Memory B cell (primary cell): ENCODE data around the gene PSPN.

Source experiments
- ATAC-seq: fragments of 150-1000 bp; cut with Tn5 transposase; 2 replicates; pipeline ENCODE4 v1.10.0; 2021; ENCODE audit warnings: low read depth, mild to moderate bottlenecking, moderate library complexity
- DNase-seq, 2 donors: peaks; one replicate each; pipeline ENCODE4 v3.0.0; 2022; ENCODE audit warnings: low spot score in 2 of 2
- H3K27ac Mint-ChIP-seq: one replicate; pipeline ENCODE4 v1.8.0; 2022; ENCODE audit warnings: mild to moderate bottlenecking, moderate library complexity, mixed read lengths
- H3K27me3 Mint-ChIP-seq: one replicate; pipeline ENCODE4 v1.8.0; 2022; ENCODE audit warnings: mixed read lengths
- H3K36me3 Mint-ChIP-seq: one replicate; pipeline ENCODE4 v1.8.0; 2022; ENCODE audit warnings: mild to moderate bottlenecking, mixed read lengths
- H3K4me1 Mint-ChIP-seq: one replicate; pipeline ENCODE4 v1.8.0; 2022; ENCODE audit warnings: mixed read lengths
- H3K4me3 Mint-ChIP-seq: one replicate; pipeline ENCODE4 v1.8.0; 2022; ENCODE audit warnings: mild to moderate bottlenecking, moderate library complexity, mixed read lengths
- H3K9me3 Mint-ChIP-seq: one replicate; pipeline ENCODE4 v1.8.0; 2022; ENCODE audit warnings: mixed read lengths

PSPN gene

GRCh38 chr19:6375411-6376010 is at the start of gene PSPN:
PSPN (minus strand) TSS chr19:6375933; CDS start chr19:6375849, 84 bp downstream.
- no peak for DNase-seq
- Mint-ChIP-seq H3K4me3 (no peak within 1 kb of the TSS), H3K27me3 (no peaks in the 10 kb centered on the region), H3K4me1 (peaks cover 10% of the 10 kb centered on the region), H3K9me3 (peaks cover 3% of the 10 kb centered on the region), H3K36me3 (peaks cover 11% of the 10 kb centered on the region), H3K27ac (peak within 1 kb of the TSS; percentile 8)
- no peak for ATAC-seq

- Mint-ChIP-seq H3K4me3 (peak overlapping the region; percentile 74), H3K27ac (peak overlapping the region; percentile 89)
These were observed 49.4 kb upstream of the PSPN start for GRCh38 chr19:6424939-6425731.

GRCh38 chr19:6424195-6424938 is 48.6 kb upstream of the PSPN start, which contains the start of gene KHSRP:
KHSRP (minus strand) TSS chr19:6424811; CDS start chr19:6424701, 110 bp downstream.
- peak in 1 of 2 donors; percentile 27 for DNase-seq
- H3K9me3 Mint-ChIP-seq = no peaks in the 10 kb centered on the region
- H3K4me1 Mint-ChIP-seq = peaks cover 23% of the 10 kb centered on the region
- no peaks in the 10 kb centered on the region for H3K36me3 Mint-ChIP-seq
- ATAC-seq = no peak
- no peaks in the 10 kb centered on the region for H3K27me3 Mint-ChIP-seq
- peak within 1 kb of the TSS; percentile 89 for H3K27ac Mint-ChIP-seq
- H3K4me3 Mint-ChIP-seq = peak within 1 kb of the TSS; percentile 86

More at GRCh38 chr19:6424939-6425731, 49.4 kb upstream of the PSPN start:
- ATAC-seq (peak; percentile 81), DNase-seq (peak; percentile 93 to 97)
- Mint-ChIP-seq H3K36me3 (no peaks in the 10 kb centered on the region), H3K4me1 (peaks cover 26% of the 10 kb centered on the region), H3K9me3 (no peaks in the 10 kb centered on the region), H3K27me3 (no peaks in the 10 kb centered on the region)

GRCh38 chr19:6423499-6424194 is 47.9 kb upstream of the PSPN start:
- H3K4me1 Mint-ChIP-seq = peaks cover 22% of the 10 kb centered on the region
- no peaks in the 10 kb centered on the region for H3K27me3 Mint-ChIP-seq
- DNase-seq = no peak
- ATAC-seq = no peak
- H3K27ac Mint-ChIP-seq = no peak overlapping the region
- H3K4me3 Mint-ChIP-seq = peak overlapping the region; percentile 86
- no peaks in the 10 kb centered on the region for H3K9me3 Mint-ChIP-seq
- peaks cover 6% of the 10 kb centered on the region for H3K36me3 Mint-ChIP-seq

- Mint-ChIP-seq H3K9me3 (no peaks in the 10 kb centered on the region), H3K27me3 (no peaks in the 10 kb centered on the region), H3K27ac (no peak overlapping the region), H3K4me3 (no peak overlapping the region), H3K36me3 (peaks cover 8% of the 10 kb centered on the region), H3K4me1 (peaks cover 22% of the 10 kb centered on the region)
- ATAC-seq = no peak
- no peak for DNase-seq
These were observed 45.6 kb upstream of the PSPN start for GRCh38 chr19:6421075-6422014.

GRCh38 chr19:6418562-6418932 is 42.8 kb upstream of the PSPN start:
- no peak overlapping the region for H3K27ac Mint-ChIP-seq
- H3K27me3 Mint-ChIP-seq = no peaks in the 10 kb centered on the region
- no peak overlapping the region for H3K4me3 Mint-ChIP-seq
- H3K4me1 Mint-ChIP-seq = peaks cover 16% of the 10 kb centered on the region
- H3K36me3 Mint-ChIP-seq = peaks cover 19% of the 10 kb centered on the region
- H3K9me3 Mint-ChIP-seq = no peaks in the 10 kb centered on the region
- DNase-seq (no peak), ATAC-seq (no peak)

GRCh38 chr19:6417713-6418561 is 42.2 kb upstream of the PSPN start:
- Mint-ChIP-seq H3K9me3 (no peaks in the 10 kb centered on the region), H3K4me1 (peaks cover 11% of the 10 kb centered on the region), H3K36me3 (peaks cover 19% of the 10 kb centered on the region), H3K27me3 (no peaks in the 10 kb centered on the region), H3K4me3 (no peak overlapping the region), H3K27ac (no peak overlapping the region)
- ATAC-seq (no peak), DNase-seq (no peak)

- no peak overlapping the region for H3K27ac Mint-ChIP-seq
- no peaks in the 10 kb centered on the region for H3K9me3 Mint-ChIP-seq
- ATAC-seq = no peak
- H3K27me3 Mint-ChIP-seq = no peaks in the 10 kb centered on the region
- no peak overlapping the region for H3K4me3 Mint-ChIP-seq
- peaks cover 4% of the 10 kb centered on the region for H3K4me1 Mint-ChIP-seq
- H3K36me3 Mint-ChIP-seq = peaks cover 19% of the 10 kb centered on the region
- no peak for DNase-seq
These were observed 41.1 kb upstream of the PSPN start for GRCh38 chr19:6416658-6417405.

GRCh38 chr19:6415591-6416190 is 40.0 kb upstream of the PSPN start:
- H3K27me3 Mint-ChIP-seq = no peaks in the 10 kb centered on the region
- DNase-seq (no peak), ATAC-seq (no peak)
- H3K4me3 Mint-ChIP-seq = no peak overlapping the region
- peaks cover 19% of the 10 kb centered on the region for H3K36me3 Mint-ChIP-seq
- no peaks in the 10 kb centered on the region for H3K9me3 Mint-ChIP-seq
- H3K27ac Mint-ChIP-seq = no peak overlapping the region
- no peaks in the 10 kb centered on the region for H3K4me1 Mint-ChIP-seq

GRCh38 chr19:6414793-6415590 is 39.3 kb upstream of the PSPN start:
- DNase-seq = no peak
- H3K27ac Mint-ChIP-seq = no peak overlapping the region
- H3K9me3 Mint-ChIP-seq = no peaks in the 10 kb centered on the region
- no peak overlapping the region for H3K4me3 Mint-ChIP-seq
- H3K27me3 Mint-ChIP-seq = no peaks in the 10 kb centered on the region
- H3K36me3 Mint-ChIP-seq = peaks cover 19% of the 10 kb centered on the region
- no peak for ATAC-seq
- H3K4me1 Mint-ChIP-seq = no peaks in the 10 kb centered on the region
